ENCODE results near the gene LTBP4.
A peak's percentile ranks its signal among the peaks of the same experiment; 100 is the strongest.

LTBP4 gene

DNA sequence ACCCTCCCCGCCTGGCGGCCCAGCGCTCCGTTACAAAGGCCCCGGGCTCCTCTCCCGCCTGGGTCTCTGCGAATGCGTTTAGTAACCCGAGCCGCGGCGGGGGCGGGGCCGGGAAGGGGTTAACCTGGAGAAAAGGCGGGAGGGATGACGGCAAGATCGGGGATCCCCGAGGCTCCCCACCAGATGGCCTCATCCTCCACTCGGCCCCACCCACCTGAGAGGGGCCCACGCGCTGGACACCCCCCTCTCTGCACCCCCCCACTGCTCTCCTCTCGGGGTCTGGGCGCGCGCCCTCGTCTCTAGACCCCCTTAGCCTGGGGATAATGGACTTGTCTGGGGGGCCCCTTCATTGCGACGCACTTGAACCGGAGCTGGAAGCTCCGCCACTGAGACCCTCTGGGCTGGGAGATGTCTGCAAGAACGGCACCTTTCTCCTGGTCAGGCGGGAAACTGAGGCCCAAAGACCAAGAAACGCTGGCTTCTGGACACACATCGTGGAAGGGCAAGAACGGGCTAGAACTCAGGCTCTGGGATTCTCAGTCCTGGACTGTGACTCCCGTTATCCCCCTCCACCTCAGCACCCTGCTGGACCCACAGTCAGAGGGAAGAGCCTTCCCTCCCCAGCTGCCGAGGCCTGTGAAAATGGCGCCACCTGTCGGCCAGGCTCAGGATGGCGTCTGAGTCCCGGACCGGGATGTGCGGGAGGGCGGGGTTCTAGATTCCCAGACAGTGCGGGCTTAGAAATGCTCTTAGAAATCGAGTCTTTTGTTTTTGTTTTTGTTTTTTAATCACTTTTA is 2.9 kb upstream of the LTBP4 start (continued):
- TF ChIP-seq, protein P1, sequence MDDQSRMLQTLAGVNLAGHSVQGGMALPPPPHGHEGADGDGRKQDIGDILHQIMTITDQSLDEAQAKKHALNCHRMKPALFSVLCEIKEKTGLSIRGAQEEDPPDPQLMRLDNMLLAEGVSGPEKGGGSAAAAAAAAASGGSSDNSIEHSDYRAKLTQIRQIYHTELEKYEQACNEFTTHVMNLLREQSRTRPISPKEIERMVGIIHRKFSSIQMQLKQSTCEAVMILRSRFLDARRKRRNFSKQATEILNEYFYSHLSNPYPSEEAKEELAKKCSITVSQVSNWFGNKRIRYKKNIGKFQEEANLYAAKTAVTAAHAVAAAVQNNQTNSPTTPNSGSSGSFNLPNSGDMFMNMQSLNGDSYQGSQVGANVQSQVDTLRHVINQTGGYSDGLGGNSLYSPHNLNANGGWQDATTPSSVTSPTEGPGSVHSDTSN (CRISPR knock-in tag; IDR thresholded peaks at IDR 0.05) = peak; percentile 49; the same call in 1 of the 2 replicates
- peak; percentile 23 for TF ChIP-seq ZNF623 (tag by site-specific recombination; IDR thresholded peaks at IDR 0.05)
- TF ChIP-seq, protein P2, sequence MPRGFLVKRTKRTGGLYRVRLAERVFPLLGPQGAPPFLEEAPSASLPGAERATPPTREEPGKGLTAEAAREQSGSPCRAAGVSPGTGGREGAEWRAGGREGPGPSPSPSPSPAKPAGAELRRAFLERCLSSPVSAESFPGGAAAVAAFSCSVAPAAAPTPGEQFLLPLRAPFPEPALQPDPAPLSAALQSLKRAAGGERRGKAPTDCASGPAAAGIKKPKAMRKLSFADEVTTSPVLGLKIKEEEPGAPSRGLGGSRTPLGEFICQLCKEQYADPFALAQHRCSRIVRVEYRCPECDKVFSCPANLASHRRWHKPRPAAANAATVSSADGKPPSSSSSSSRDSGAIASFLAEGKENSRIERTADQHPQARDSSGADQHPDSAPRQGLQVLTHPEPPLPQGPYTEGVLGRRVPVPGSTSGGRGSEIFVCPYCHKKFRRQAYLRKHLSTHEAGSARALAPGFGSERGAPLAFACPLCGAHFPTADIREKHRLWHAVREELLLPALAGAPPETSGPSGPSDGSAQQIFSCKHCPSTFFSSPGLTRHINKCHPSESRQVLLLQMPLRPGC (tag by site-specific recombination; IDR thresholded peaks at IDR 0.05) = peak; percentile 92
- peak; percentile 85 for TF ChIP-seq ZBTB48 (tag by site-specific recombination; IDR thresholded peaks at IDR 0.05)
- 0 out of 2 replicates have a peak, but pooled peaks have one; percentile 8 for TF ChIP-seq ZNF16 (tag by site-specific recombination; IDR thresholded peaks at IDR 0.05; ENCODE audit: low read depth)
- TF ChIP-seq ZNF274 (IDR thresholded peaks at IDR 0.05; ENCODE audit: low read length) = no peak
- TF ChIP-seq ZNF274 (tag by site-specific recombination; IDR thresholded peaks at IDR 0.05; ENCODE audit: borderline replicate concordance) = no peak
- TF ChIP-seq ZNF223 (tag by site-specific recombination; IDR thresholded peaks at IDR 0.05) = peak; percentile 58; the same call in 1 of the 2 replicates
- TF ChIP-seq, protein P3, sequence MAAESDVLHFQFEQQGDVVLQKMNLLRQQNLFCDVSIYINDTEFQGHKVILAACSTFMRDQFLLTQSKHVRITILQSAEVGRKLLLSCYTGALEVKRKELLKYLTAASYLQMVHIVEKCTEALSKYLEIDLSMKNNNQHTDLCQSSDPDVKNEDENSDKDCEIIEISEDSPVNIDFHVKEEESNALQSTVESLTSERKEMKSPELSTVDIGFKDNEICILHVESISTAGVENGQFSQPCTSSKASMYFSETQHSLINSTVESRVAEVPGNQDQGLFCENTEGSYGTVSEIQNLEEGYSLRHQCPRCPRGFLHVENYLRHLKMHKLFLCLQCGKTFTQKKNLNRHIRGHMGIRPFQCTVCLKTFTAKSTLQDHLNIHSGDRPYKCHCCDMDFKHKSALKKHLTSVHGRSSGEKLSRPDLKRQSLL (tag by site-specific recombination; IDR thresholded peaks at IDR 0.05) = peak; percentile 89
- TF ChIP-seq GLI4 (tag by site-specific recombination; IDR thresholded peaks at IDR 0.05) = no peak
- TF ChIP-seq ZNF664 (tag by site-specific recombination; IDR thresholded peaks at IDR 0.05) = peak; percentile 61; the same call in 1 of the 2 replicates
- TF ChIP-seq OSR2 (tag by site-specific recombination; IDR thresholded peaks at IDR 0.05) = peak; percentile 64
- TF ChIP-seq ZNF76 (tag by site-specific recombination; IDR thresholded peaks at IDR 0.05; ENCODE audit: borderline replicate concordance, low read depth) = peak; percentile 74
- 0 out of 2 replicates have a peak, but pooled peaks have one; percentile 11 for TF ChIP-seq ZNF169 (tag by site-specific recombination; IDR thresholded peaks at IDR 0.05)
- TF ChIP-seq ZBTB1 (tag by site-specific recombination; IDR thresholded peaks at IDR 0.05) = no peak
- TF ChIP-seq YY1 (tag by site-specific recombination; IDR thresholded peaks at IDR 0.05) = no peak; the same call in 1 of the 2 replicates
- peak; percentile 91 for TF ChIP-seq ZBTB21 (tag by site-specific recombination; IDR thresholded peaks at IDR 0.05)
- TF ChIP-seq IKZF3 (tag by site-specific recombination; IDR thresholded peaks at IDR 0.05) = peak; percentile 99
- peak; percentile 77 for TF ChIP-seq WT1 (tag by site-specific recombination; IDR thresholded peaks at IDR 0.05)
- no peak for TF ChIP-seq ZNF350 (tag by site-specific recombination; IDR thresholded peaks at IDR 0.05)
- TF ChIP-seq ZNF560 (tag by site-specific recombination; IDR thresholded peaks at IDR 0.05; ENCODE audit: borderline replicate concordance) = no peak
- no peak; the same call in none of the 2 replicates for TF ChIP-seq MZF1 (tag by site-specific recombination; IDR thresholded peaks at IDR 0.05; ENCODE audit: borderline replicate concordance)
- TF ChIP-seq, protein P4, sequence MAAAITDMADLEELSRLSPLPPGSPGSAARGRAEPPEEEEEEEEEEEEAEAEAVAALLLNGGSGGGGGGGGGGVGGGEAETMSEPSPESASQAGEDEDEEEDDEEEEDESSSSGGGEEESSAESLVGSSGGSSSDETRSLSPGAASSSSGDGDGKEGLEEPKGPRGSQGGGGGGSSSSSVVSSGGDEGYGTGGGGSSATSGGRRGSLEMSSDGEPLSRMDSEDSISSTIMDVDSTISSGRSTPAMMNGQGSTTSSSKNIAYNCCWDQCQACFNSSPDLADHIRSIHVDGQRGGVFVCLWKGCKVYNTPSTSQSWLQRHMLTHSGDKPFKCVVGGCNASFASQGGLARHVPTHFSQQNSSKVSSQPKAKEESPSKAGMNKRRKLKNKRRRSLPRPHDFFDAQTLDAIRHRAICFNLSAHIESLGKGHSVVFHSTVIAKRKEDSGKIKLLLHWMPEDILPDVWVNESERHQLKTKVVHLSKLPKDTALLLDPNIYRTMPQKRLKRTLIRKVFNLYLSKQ (tag by site-specific recombination; IDR thresholded peaks at IDR 0.05; ENCODE audit: borderline replicate concordance) = no peak
- peak; percentile 95 for TF ChIP-seq ZNF501 (tag by site-specific recombination; IDR thresholded peaks at IDR 0.05)
- no peak for TF ChIP-seq ZNF155 (tag by site-specific recombination; IDR thresholded peaks at IDR 0.05)
- TF ChIP-seq SCRT2 (tag by site-specific recombination; IDR thresholded peaks at IDR 0.05) = peak; percentile 58
- TF ChIP-seq TRIM28 (IDR thresholded peaks at IDR 0.05; ENCODE audit: borderline replicate concordance, low read length) = no peak
- no peak for TF ChIP-seq ZNF544 (tag by site-specific recombination; IDR thresholded peaks at IDR 0.05)
- TF ChIP-seq ZNF677 (tag by site-specific recombination; IDR thresholded peaks at IDR 0.05) = no peak
- TF ChIP-seq ZFP37 (tag by site-specific recombination; IDR thresholded peaks at IDR 0.05) = peak; percentile 95
- TF ChIP-seq GLIS1 (tag by site-specific recombination; IDR thresholded peaks at IDR 0.05) = peak; percentile 78
- no peak; the same call in 1 of the 2 replicates for TF ChIP-seq GLI2 (tag by site-specific recombination; IDR thresholded peaks at IDR 0.05; ENCODE audit: borderline replicate concordance, low read depth)
- peak; percentile 14; the same call in 1 of the 2 replicates for TF ChIP-seq ZSCAN16 (tag by site-specific recombination; IDR thresholded peaks at IDR 0.05)
- TF ChIP-seq ZNF561 (tag by site-specific recombination; IDR thresholded peaks at IDR 0.05; ENCODE audit: borderline replicate concordance) = peak; percentile 96
- TF ChIP-seq ZNF24 (tag by site-specific recombination; IDR thresholded peaks at IDR 0.05) = peak; percentile 65; the same call in 1 of the 2 replicates
- peak; percentile 90 for TF ChIP-seq ZBTB8A (tag by site-specific recombination; IDR thresholded peaks at IDR 0.05)
- peak; percentile 88 for TF ChIP-seq ZNF2 (tag by site-specific recombination; IDR thresholded peaks at IDR 0.05)
